GM19240 (cell line): ENCODE measurements around the gene ARID1B.

Source experiments
- DNase-seq: peaks from one replicate; pipeline ENCODE4 v3.0.0; 2011; ENCODE audit warnings: low spot score; ENCODE audit not compliant: insufficient read length

The ARID1B gene

DNA sequence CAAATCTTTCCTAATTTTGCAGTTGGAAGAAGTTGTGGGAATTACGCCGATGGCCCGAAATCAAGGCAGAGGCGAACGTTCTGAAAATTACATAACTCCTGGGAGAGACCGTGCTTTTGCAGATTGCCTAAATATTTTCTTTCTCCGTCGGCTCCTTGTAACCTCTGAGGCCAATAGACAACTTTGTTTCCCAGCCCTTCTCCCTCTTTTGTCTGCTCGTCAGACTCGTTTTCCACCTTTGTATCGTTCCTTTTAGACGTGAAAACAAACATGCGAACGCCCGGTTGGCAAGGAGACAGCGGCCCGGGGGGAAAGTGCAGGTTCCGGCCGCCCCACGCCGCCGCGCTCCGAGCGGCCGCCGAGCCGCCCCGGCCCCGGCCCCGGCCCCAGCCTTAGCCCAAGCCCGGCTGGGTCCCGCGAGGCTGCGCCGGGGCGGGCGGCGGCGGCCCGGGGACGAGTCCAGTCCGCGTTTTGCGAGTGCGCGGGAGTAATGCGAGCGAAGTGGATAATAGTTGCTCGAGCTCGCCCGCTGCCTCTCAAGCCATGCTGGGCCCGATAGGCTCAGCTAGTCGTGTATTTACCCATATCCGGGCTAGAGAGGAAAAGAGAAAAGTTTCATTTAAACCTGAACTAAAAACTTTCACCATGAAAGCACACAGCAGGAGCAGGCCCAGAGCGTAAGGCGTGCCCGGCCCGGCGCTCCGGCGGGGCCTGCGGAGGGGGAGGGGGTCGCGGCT is at the start of gene ARID1B:
Gene ARID1B (plus strand): TSS at position 539 of the 737 bp plus-strand sequence. CDS start 303 bp downstream, outside the sequence.
- peak; percentile 86 for DNase-seq

DNA sequence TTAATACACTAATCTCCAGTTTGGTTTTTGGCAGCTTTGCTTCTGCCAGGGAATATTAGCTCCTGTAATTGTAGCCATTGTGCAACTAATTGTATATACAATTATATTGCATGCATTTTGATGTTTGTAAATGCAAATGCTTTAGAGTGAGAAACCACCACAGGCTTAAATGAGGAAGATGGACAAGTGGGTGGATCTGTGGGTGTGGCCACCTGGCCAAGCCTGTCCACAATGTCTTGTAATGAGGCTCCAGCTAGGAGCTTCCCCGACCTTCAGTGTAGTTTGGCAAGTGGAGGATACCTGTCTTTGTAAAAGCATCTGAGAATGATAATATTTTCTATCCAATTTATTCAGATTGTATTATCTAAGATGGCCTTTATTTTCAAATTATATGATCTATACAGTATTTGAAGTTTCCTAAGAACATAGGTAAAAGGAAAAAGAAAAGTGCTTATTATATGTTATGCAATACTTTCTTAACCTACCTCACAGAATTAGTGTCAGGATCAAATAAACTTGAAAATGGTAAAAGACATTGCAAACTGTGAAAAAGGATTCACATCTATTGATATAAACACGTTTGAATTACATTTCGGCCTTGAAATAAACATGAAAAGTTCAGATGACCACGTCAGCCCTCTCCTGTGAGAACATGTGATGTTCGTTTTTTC is 49.3 kb upstream of the ARID1B start:
- DNase-seq: no peak

DNA sequence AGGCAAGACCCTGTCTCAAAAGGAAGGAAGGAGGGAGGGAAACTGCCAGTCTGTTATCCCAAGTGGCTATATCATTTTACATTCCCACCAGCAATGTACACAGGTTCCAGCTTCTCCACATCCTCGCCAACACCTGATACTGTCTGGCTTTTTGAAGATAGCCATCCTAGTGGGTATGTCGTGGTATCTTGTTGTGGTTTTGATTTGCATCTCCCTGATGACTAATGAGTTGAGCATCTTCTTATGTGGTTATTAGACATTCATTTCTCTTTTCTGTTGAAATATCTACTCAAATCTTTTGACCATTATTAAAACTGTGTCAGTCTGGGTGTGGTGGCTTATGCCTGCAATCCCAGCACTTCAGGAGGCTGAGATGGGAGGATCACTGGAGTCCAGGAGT is 47.9 kb upstream of the ARID1B start:
- no peak for DNase-seq

DNA sequence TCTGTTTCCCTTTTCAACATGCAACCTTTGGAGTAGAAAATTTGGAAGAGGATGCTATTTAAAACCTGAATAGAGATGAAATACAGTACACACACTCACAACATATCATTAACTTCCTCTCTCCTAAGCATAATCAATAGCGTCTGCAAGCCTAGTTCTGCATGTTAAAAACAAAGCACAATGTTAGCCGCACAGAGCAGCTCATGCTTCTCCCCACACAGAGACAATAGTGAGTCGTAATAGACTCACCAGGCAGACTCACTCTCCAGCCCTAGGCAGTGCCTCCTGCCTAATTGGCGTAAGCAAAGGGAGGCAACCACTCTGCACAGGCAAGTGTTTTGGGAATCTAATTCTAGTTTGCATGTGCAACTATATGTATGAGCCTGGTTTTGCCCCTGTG is 45.8 kb upstream of the ARID1B start:
- no peak for DNase-seq

DNA sequence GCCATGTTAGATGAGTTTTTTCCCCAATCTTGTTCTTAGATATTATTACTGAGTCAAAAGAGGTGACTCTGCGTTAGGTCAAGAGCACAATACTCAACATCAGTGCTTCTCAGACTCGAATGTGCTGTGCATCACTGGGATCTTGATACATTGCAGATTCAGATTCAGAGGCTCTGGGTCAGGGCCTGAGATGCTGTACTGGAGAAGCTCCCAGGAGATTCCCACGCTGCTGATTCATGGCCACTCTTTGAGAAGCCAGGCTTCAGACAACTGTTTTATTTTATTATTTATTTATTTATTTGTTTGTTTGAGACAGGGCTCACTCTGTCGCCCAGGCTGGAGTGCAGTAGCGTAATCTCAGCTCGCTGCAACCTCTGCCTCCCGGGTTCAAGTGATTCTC is 41.4 kb upstream of the ARID1B start:
- no peak for DNase-seq

DNA sequence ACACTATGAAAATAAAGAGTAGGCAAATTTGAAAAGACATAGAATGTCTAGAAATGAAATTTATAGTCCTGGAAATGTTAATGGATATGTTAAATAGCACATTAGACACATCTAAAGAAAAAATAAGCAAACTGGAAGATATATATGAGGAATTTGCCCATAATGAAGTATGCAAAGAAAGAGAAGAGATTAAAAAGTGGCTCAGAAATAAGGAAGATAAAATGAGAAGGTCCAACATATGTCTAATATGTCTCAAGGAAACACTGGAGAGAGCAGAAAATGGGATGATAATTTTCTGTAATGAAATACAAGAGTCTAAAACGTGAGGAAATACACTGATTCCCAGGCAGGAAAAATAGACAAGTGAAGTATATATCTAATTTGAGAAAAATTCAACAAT is 36.6 kb upstream of the ARID1B start:
- DNase-seq: no peak

DNA sequence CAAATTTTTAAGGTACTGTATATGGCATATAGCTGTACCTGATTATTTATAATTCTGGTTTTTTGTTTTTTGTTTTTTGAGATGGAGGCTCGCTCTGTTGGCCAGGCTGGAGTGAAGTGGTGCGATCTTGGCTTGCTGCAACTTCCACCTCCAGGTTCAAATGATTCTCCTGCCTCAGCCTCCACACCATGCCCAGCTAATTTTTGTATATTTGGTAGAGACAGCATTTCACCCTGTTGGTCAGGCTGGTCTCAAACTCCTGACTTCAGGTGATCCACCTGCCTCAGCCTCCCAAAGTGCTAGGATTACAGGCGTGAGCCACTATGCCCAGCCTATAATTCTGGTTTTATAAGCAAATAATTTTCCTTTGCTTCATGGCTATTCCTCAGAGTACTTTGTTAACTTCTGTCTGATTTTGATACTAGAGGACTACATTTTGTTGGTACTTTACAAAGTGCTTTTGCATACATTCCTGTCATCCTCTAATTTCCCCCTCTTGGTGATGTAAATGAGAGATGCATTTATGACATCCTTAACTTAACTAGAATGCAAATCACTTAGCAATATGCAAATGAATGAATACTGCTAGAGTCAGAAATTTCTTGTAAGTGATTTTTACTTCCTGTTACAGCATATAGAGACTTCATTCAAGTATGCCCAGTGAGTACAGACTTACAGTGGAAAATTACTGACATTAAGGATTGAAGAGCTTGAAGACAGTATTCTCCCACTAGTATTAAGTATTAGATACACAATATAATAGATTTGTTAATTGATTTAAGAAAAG is 35.7 kb upstream of the ARID1B start:
- DNase-seq: no peak

DNA sequence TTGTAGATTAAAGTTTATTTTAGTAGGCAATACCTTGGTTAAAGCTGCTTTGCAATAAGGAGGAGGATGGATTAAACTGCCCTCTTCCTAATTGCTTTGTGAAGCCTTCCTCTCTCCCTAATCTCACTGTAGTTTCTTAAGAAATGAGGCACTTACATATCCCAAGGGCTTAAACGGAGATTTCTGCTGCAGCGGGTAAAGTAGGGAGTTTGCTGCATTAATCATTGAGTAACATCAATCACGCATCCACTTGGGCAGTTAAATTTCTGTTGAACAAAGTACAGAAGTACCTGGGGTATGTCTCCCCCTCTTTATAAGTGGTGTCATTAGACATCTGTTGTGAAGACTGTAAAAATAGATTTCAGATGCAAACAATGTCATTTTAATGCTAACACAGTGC is 29.5 kb upstream of the ARID1B start:
- DNase-seq: no peak

DNA sequence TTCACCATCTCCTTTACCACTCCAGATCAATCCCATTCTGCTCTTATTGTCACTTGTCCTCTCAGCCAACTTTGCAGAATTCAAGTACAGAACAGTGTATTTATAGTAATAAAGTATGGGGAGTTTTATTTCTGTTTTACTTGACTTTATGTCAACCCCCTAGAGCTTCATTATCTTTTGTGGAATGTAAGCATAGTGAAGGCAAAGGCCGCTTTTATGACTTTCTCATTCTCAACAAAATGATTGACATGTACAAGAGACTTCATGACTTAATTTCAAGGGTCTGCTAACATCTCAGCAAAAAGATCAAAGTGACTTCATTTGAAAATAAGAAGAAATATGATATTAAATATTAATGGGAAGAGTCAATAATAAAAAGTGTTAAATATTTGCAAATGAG is 28.7 kb upstream of the ARID1B start:
- no peak for DNase-seq

DNA sequence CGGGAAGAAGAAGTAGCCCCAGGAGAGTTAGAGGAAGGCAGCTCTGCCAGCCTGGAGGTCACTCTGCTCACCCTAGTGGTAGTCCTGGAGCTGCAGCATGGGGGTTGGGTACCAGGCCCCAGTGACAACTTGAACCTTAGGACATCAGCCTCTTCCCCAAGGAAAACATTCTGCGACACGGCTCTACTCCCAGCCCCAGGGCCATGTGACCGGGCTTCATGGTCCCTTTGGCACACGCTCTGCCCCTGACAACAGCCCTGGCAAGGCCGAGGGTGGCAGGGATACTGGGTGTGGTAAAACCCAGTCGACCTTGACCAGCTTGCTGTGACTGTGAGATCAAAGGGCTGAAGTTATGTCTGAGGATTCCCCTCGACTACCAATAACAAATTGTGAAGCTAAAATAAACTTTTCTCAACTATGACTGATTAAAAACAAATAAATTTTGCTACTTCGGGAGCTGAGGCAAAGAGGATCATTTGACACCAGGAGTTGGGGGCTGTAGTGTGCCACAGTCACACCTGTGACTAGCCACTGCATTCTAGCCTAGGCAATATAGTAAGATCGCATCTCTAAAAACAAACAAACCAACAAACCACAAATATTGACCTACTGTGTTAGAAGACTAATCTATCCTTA is 24.4 kb upstream of the ARID1B start:
- DNase-seq: no peak

DNA sequence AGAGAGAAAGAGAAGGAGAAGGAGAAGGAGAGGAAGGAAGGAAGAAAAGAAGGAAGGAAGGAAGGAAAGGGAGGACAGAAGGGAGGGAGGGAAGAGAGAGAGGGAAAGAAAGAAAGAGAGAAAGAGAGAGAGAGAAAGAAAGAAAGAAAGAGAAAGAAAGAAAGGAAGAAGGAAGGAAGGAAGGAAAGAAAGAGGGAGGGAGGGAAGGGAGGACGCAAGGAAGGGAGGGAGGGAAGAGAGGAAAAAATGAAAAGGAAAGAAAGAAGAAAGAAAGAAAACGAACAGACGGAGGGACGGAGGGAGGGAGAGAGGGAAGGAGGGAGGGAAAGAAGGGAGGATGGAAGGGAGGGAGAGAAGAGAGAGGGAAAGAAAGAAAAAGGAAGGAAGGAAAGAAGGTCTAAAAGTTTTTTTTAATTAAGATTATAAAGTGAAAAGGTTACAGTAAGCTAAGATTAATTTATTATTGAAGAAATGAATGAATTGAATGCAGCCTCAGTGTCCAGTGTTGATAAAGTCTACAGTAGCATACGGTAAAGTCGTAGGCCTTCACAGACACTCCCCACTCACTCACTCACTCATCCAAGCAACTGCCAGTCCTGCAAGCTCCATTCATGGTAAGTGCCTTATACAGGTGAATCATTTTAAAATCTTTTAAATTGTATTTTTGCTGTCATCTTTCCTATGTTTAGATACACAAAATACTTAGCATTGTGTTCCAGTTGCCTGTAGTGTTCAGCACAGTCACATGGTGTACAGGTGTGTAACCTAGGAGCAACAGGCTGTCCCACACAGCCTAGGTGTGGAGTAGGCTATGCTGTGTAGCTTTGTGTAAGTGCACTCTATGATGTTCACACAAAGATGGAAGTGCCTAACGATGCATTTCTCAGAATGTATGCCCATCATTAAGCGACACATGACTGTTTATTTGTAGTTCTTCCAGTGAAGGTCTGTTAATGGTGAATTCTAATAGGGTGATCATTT is 20.3 kb upstream of the ARID1B start:
- no peak for DNase-seq

DNA sequence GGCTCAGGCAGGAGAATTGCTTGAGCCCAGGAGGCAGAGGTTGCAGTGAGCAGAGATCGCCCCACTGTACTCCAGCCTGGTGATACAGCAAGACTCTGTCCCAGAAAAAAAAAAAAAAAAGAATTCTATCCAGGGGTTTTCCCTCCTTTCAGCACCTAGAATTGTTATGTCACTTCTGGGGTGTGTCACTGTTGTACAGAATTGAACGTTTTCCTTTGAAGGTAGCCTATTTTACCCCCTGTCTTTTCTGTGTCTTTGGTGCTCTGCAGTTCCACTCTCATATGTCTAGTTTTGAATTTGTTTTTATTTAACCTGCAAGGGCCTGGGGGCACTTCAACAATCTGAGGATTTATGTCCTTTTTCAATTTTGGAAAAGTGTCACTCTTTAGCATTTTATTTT is 19.3 kb upstream of the ARID1B start:
- no peak for DNase-seq

DNA sequence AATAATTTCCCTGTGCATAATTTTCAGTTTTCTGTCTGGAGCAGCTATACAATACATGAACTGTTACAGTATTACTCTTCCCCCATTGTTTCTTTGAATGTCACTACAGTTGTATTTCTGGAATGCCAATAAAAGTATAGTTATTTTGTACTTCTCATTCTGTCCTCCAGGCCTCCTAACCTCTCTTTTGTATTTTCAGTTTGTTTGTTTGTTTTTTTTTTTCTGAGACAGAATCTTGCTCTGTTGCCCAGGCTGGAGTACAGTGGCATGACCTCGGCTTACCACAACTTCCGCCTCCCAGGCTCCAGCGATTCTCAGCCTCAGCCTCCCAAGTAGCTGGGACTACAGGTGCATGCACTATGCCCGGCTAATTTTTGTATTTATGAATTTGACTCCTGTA is 16.8 kb upstream of the ARID1B start:
- no peak for DNase-seq

DNA sequence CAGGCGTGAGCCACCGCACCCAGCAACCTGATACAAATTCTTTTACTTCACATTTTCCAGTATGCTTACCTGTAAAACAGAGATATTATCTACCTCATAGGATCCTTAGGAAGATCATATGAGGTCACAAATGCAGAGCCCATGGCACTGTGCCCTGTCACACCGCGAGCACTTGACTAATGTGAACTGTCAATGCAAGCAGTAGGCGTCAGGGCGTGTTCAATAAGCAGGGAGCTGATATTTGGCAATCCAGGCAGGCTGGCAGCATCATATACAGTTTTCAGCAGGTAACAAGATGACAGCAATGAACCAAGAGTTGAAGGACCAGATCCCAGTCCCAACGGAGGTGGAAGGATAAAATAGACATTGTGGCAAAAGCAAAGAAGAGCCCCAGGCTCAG is 14.6 kb upstream of the ARID1B start:
- DNase-seq: no peak

DNA sequence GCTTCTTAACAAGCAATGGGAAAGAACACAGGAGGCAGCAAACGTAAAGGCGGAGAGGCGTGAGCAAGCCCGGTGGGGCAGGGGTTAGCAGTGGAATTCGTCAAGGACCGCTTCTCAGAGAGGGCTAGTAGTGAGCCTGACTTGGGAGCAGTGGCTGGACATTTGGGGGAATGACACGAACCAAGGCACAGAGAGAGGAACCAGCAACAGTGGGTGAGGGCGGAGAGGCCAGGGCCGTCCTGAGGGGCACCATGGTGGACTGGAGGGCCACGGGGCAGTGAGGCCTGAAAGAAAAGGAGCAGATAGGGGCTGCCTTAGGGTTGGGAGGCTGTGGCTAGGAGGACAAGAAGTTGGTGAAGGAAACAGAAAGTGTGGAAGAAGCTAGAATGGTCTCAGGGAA is 12.1 kb upstream of the ARID1B start:
- DNase-seq: no peak

DNA sequence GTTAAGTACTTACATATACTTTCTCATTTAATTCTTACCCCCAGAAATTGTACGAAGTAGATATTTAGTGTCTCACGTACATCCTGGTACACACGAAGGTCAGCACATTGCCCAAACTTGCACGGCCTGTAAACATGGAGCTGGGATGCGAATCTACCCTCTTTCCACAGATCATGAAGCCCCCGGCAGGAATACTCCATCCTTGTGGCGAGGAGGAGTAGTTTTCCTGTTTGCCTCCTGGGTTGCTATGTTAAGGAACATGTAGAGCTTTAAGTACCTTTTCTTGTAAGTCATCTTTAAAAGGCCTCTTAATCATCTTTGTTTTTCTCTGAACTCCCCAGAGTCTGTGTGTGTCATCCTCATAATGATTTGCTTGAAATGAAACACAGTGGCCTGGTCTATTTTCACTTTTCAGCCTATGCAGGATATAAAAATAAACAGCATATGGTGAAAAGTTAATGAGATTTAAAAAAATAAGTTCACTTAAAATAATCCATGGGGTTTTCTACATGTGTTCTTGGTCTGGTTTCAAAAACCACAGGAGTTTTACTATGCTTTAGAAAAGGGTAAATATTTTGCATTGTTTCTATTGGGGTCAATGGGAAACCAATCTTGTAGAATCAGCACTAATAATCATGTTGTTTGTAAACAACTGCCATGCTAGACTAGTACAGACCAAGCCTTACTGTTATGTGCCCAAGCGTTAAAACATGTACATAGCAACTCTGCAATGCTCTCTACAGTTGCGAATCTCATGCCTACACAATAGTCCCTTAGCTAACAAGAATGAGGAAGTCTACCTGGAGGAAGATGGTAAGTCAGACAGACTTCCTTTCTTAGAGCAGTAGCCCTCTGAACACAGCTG is 9.3 kb upstream of the ARID1B start:
- DNase-seq: peak; percentile 33

DNA sequence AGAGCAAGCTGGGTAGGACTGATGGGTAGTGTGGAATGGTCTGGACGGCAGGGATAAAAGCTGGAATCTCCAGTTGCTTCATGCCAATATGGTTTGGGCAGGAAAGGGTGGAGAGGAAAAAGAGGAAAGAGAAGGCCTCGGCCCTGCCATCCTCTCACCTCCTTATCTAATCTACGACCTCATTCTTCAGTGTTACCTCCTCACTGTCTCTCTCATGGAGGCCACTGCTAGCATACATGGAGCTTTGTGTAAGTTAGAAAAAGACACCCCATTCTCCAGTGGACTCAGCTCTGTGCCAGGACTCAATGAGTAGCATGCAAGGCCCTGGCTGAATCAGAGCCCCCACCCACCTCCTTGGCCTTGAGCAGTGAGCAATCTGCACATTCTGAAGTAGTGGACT is 6.1 kb upstream of the ARID1B start:
- no peak for DNase-seq

DNA sequence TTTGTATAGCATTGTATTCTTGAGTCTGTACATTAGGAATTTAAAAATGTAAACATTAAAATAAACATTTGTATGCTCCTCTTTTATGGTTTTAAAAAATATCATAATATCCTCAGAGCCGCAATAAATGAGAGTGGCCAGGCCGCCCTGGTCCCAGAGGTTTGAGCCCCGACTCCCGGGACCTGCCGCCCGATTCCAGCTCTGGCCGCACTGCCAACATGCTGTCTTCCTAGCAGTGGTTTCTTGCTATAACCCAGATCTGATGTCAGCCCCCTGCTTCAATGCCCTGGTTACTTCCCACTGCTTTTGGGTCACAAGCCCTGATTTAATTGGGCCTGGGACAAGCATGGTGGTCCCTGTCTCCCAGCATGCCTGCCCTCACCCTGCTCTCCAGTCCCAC is 5.4 kb upstream of the ARID1B start:
- no peak for DNase-seq

DNA sequence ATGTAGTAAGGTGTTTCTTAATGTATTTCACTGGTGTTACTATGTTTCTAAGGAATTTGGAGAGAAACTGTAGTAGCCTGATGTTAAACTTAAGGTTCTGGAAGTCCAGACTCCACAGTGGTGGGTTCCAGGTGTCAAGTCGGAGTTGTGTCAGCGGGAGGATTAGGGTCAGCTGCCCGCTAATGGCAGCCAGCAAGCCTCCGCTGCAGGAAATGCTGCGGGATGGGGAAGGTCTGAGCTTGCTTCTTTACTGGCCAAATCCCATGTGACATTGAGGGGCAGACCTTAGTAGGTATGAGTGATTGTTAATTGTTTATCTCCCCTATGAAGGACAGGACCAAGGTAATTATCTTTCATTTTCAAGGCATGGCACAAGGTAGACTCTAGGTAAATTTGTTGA is 3.7 kb upstream of the ARID1B start:
- DNase-seq: no peak
